Skeletal muscle tissue (tissue), 4 donors: ENCODE data around the gene MBNL1. TPM values are rescaled to one million over a fixed set of nuclear protein-coding genes. Genes with fewer than 3 reads are reported as not detected.

Experiments used
- H3K27ac ChIP-seq: one replicate; pipeline ENCODE4 v1.7.0; 2013; ENCODE audit warnings: mild to moderate bottlenecking, low read depth, low read length, inconsistent platforms
- H3K27me3 ChIP-seq, 3 donors: one replicate each; pipeline ENCODE4 v1.7.0; 2013; ENCODE audit warnings: low read length in 3 of 3; ENCODE audit not compliant: control insufficient read depth in 3 of 3, insufficient read depth in 3 of 3
- H3K36me3 ChIP-seq, 3 donors: one replicate each; pipeline ENCODE4 v1.7.0; 2013; ENCODE audit warnings: low read length in 3 of 3; ENCODE audit not compliant: control insufficient read depth in 3 of 3, insufficient read depth in 3 of 3
- H3K4me1 ChIP-seq, 3 donors: one replicate each; pipeline ENCODE4 v1.7.0; 2013; ENCODE audit warnings: low read length in 3 of 3, mild to moderate bottlenecking in 3 of 3; ENCODE audit not compliant: control insufficient read depth in 3 of 3, insufficient read depth in 3 of 3
- H3K4me3 ChIP-seq, 3 donors: one replicate each; pipeline ENCODE4 v1.7.0; 2013; ENCODE audit warnings: low read length in 3 of 3
- H3K9ac ChIP-seq, 3 donors: one replicate each; pipeline ENCODE4 v1.7.0; 2013; ENCODE audit warnings: low read length in 3 of 3, mild to moderate bottlenecking in 3 of 3, moderate library complexity in 2 of 3, low read depth in 1 of 3
- H3K9me3 ChIP-seq, 3 donors: one replicate each; pipeline ENCODE4 v1.7.0; 2013; ENCODE audit warnings: low read length in 3 of 3; ENCODE audit not compliant: control insufficient read depth in 3 of 3
- total RNA-seq: library from RNA; depleted of rRNA; stranded (reverse); fragments of >200 nt; gene quantifications from one replicate; pipeline ENCODE4 v1.2.3, GENCODE V29; 2014
- donor health status: Osteomylitis.

Gene MBNL1
- total RNA-seq, 1 donor from 2014 or later: 76.7 TPM

GRCh38 chr3:152232679-152233078 is 36.0 kb upstream of the MBNL1 start:
- H3K27me3 ChIP-seq: no peaks in the 10 kb centered on the region
- H3K4me3 ChIP-seq: no peak overlapping the region
- H3K4me1 ChIP-seq: peaks cover 0 to 3% (median 0%) of the 10 kb centered on the region in 3 donors
- H3K9ac ChIP-seq: no peak overlapping the region
- no peaks in the 10 kb centered on the region for H3K9me3 ChIP-seq
- no peaks in the 10 kb centered on the region for H3K36me3 ChIP-seq
- H3K27ac ChIP-seq: no peak overlapping the region

GRCh38 chr3:152234657-152235375 is 33.9 kb upstream of the MBNL1 start:
- Histone ChIP-seq H3K9ac (no peak overlapping the region), H3K4me3 (no peak overlapping the region)

GRCh38 chr3:152235709-152236298 is 32.9 kb upstream of the MBNL1 start:
- Histone ChIP-seq H3K9me3 (no peaks in the 10 kb centered on the region), H3K36me3 (no peaks in the 10 kb centered on the region), H3K27ac (no peak overlapping the region), H3K9ac (no peak overlapping the region), H3K27me3 (no peaks in the 10 kb centered on the region), H3K4me3 (no peak overlapping the region), H3K4me1 (peaks cover 0 to 3% (median 0%) of the 10 kb centered on the region in 3 donors)

More at GRCh38 chr3:152234657-152235375, 33.9 kb upstream of the MBNL1 start:
- H3K36me3 ChIP-seq: no peaks in the 10 kb centered on the region
- no peaks in the 10 kb centered on the region for H3K27me3 ChIP-seq
- H3K9me3 ChIP-seq: no peaks in the 10 kb centered on the region
- H3K4me1 ChIP-seq: peaks cover 0 to 3% (median 0%) of the 10 kb centered on the region in 3 donors
- no peak overlapping the region for H3K27ac ChIP-seq

GRCh38 chr3:152236716-152237115 is 32.0 kb upstream of the MBNL1 start:
- H3K27ac ChIP-seq: no peak overlapping the region
- peaks cover 0 to 3% (median 0%) of the 10 kb centered on the region in 3 donors for H3K4me1 ChIP-seq
- H3K9ac ChIP-seq: no peak overlapping the region
- no peaks in the 10 kb centered on the region for H3K36me3 ChIP-seq
- no peaks in the 10 kb centered on the region for H3K27me3 ChIP-seq
- no peaks in the 10 kb centered on the region for H3K9me3 ChIP-seq
- no peak overlapping the region for H3K4me3 ChIP-seq

- Histone ChIP-seq H3K4me1 (no peaks in the 10 kb centered on the region), H3K36me3 (no peaks in the 10 kb centered on the region), H3K9me3 (no peaks in the 10 kb centered on the region), H3K4me3 (no peak overlapping the region), H3K27ac (no peak overlapping the region), H3K9ac (no peak overlapping the region), H3K27me3 (no peaks in the 10 kb centered on the region)
These were observed 27.3 kb upstream of the MBNL1 start for GRCh38 chr3:152241142-152242017.

- H3K4me1 ChIP-seq: no peaks in the 10 kb centered on the region
- H3K4me3 ChIP-seq: no peak overlapping the region
- no peaks in the 10 kb centered on the region for H3K36me3 ChIP-seq
- H3K9ac ChIP-seq: no peak overlapping the region
- H3K9me3 ChIP-seq: no peaks in the 10 kb centered on the region
- no peak overlapping the region for H3K27ac ChIP-seq
- H3K27me3 ChIP-seq: no peaks in the 10 kb centered on the region
These were observed 25.4 kb upstream of the MBNL1 start for GRCh38 chr3:152243301-152243711.

GRCh38 chr3:152243721-152244516 is 24.8 kb upstream of the MBNL1 start:
- Histone ChIP-seq H3K9ac (no peak overlapping the region), H3K27me3 (no peaks in the 10 kb centered on the region), H3K9me3 (no peaks in the 10 kb centered on the region), H3K4me3 (no peak overlapping the region), H3K4me1 (no peaks in the 10 kb centered on the region), H3K27ac (no peak overlapping the region), H3K36me3 (no peaks in the 10 kb centered on the region)

- H3K27ac ChIP-seq: no peak overlapping the region
- H3K27me3 ChIP-seq: no peaks in the 10 kb centered on the region
- H3K36me3 ChIP-seq: no peaks in the 10 kb centered on the region
- no peak overlapping the region for H3K4me3 ChIP-seq
- H3K9ac ChIP-seq: no peak overlapping the region
- no peaks in the 10 kb centered on the region for H3K9me3 ChIP-seq
- H3K4me1 ChIP-seq: no peaks in the 10 kb centered on the region
These were observed 24.2 kb upstream of the MBNL1 start for GRCh38 chr3:152244517-152244888.

GRCh38 chr3:152245498-152246170 is 23.1 kb upstream of the MBNL1 start:
- no peak overlapping the region for H3K9ac ChIP-seq
- H3K4me3 ChIP-seq: peak overlapping the region in 1 of 3 donors; percentile 12

More at GRCh38 chr3:152245498-152246170, 23.1 kb upstream of the MBNL1 start:
- Histone ChIP-seq H3K4me1 (no peaks in the 10 kb centered on the region), H3K27me3 (no peaks in the 10 kb centered on the region), H3K27ac (no peak overlapping the region), H3K36me3 (no peaks in the 10 kb centered on the region), H3K9me3 (no peaks in the 10 kb centered on the region)
